HL-60/S4 treated with retinoic acid at 250 ng/mL for 4 days and 3 days (cell line): ENCODE measurements around the gene PNO1.
"Not testable (repeated sequence)": the region's sequence is repeated elsewhere in the genome, so short reads cannot be mapped to it uniquely, and the experiment has no call there.

Experiments used
- in situ Hi-C: fragments of 300-500 bp; cut with MboI; formaldehyde crosslinking; loops from 2 replicates; pipeline ENCODE4 v1.7.0; 2022; ENCODE audit warnings: low sequenced_read_pairs

Gene PNO1

DNA sequence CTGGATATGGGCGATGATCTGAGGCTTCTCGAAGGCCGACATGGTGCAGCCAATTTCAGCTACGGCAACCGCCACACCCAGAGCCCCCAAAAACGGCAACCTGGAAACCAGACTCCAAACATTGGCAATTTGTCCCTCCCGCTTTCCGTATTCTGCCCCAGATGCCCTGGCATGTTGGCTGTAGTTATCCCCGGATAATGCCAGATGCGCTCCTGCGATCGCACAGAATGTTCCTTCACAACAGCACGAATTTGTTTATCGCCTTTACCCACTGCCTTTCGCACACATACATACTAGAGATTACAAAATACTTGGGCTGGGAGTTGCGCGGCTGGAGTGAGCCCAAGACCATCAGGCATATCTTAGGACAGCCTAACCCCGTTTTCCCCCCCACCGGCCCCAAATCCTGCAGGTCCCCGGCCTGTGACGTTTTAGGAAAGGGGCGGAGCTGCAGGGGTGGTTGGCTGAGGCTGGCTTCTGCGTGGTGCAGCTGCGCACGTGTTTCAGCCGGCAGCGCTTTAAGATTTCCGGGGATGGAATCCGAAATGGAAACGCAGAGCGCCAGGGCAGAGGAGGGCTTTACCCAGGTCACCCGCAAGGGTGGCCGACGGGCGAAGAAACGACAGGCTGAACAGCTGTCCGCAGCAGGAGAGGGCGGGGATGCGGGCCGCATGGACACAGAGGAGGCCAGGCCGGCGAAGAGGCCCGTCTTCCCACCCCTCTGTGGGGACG, at the start of gene PNO1:
PNO1 (plus strand) TSS at position 487 of the 732 bp plus-strand sequence; CDS start at position 534, 47 bp downstream.
- in situ Hi-C loops = no loop called here

DNA sequence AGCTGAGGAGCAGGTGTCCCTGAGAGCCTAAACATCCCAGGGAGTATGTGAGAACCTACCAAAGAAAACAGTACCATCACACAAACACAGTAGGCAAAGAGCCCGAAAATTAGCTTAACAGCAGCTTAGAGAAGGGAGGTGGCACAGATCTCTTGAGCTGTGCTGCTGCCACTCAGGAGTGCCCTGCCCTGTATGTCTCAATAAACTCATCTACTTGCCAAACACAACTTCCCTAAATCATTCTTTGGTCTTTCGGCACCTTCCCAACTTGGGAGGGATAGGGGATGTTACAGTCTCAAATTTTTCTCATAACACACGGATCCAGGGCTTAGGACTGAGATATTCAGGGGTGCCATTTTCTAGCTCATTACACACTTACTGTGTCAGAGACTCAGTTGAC, 49.6 kb upstream of the PNO1 start:
- in situ Hi-C loops = no loop called here

GRCh38 chr2:68110102-68110501, 47.6 kb upstream of the PNO1 start:
- in situ Hi-C loops = no loop called here

DNA sequence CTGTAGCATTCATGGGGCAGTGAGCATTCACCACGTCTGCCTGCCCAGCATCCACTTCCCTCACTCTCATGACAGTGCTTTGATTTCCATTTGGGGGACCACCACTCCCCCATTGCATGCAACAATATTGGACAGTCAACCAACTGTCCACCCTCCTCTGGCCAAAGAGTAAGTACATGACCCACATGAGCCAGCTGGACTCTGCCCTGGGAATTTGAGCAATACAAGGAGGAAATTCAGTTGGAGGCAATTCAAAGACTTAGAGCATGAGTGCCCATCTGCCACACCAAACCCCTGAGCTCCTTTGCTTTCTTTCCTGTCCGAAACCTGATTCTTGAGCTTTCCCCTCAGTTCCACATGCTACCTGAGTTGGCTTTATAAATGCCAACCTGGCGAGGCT, 41.7 kb upstream of the PNO1 start:
- in situ Hi-C loops = no loop called here

- in situ Hi-C loops = not testable (repeated sequence)
These were observed 39.8 kb upstream of the PNO1 start for GRCh38 chr2:68117922-68118321.

DNA sequence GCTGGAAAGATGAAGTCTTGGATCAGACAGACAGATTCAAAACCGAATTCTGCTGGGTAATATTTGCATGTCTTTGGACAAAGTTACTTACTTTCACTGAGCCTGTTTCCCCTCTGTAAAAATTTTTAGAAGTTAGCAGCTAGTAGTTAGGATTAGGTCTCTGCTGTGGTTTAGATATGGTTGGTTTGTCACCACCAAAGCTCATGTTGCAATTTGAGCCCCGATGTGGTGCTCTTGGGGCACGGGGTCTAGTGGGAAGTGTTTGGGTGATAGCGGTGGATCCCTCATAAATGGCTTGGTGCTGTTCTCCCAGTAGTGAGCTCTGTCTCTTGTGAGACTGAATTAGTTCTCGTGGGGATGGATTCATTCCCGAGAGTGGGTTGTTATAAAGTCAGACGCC, 38.9 kb upstream of the PNO1 start:
- in situ Hi-C loops = no loop called here

DNA sequence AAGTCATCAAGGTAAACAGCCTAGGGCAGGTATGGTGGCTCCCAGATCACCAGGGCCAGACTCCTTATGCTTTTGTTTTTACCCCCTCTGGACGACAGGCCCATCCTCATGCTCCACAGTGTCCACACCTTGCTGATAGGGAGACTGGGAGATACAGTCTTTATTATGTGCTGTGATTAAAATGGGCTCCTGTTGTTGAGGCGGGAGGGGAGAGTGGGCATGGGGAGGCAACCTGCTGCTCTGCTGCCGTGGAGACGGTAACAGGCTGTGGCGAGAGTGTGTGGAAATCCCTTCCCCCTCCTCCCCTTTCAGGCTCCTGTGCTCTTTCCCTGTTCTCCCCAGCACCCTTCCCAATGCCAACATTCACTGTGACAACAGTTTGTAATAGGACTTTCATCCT, 38.2 kb upstream of the PNO1 start:
- in situ Hi-C loops = no loop called here

GRCh38 chr2:68121873-68122679, 35.6 kb upstream of the PNO1 start:
- in situ Hi-C loops = no loop called here

GRCh38 chr2:68122680-68122964, 35.1 kb upstream of the PNO1 start:
- in situ Hi-C loops = no loop called here

- in situ Hi-C loops = no loop called here
These were observed 33.4 kb upstream of the PNO1 start for GRCh38 chr2:68124321-68124720.

DNA sequence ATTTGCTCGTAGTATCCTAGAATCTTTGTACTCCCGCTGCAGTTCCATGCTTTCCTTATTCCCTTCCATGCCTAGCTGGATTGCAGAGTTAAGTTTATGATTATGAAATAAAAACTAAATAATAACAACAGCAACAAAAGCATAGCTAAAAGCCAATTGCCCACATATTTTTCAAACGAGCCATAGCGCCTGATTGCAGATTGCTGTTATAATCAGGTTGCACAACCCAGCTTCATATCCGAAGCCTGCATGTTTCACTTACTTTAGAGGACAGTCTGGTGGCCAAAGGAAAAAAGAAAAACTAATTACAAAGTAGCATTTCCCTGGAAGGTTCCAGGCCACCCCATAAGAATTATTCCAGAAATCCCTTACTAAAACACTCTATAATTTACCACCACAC, 31.9 kb upstream of the PNO1 start:
- in situ Hi-C loops = no loop called here

DNA sequence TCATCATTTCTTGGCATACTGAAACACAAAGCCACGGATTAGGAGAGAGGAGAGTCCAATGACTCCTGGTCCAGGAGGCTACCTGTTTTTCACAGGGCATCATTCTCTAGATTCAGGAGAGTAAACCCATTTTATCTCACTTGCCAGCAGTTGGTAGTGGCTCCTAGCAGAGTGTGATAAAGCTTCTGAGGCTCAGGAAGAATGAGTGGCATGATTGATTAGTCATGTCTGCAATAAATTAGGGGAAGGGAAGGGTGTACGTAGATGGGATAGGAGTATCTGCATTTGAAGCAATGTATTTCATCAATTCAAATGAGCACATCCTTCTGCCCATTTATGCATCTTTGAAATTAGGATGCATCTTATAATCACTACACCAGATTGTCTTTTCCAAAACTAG, 31.1 kb upstream of the PNO1 start:
- in situ Hi-C loops = no loop called here

DNA sequence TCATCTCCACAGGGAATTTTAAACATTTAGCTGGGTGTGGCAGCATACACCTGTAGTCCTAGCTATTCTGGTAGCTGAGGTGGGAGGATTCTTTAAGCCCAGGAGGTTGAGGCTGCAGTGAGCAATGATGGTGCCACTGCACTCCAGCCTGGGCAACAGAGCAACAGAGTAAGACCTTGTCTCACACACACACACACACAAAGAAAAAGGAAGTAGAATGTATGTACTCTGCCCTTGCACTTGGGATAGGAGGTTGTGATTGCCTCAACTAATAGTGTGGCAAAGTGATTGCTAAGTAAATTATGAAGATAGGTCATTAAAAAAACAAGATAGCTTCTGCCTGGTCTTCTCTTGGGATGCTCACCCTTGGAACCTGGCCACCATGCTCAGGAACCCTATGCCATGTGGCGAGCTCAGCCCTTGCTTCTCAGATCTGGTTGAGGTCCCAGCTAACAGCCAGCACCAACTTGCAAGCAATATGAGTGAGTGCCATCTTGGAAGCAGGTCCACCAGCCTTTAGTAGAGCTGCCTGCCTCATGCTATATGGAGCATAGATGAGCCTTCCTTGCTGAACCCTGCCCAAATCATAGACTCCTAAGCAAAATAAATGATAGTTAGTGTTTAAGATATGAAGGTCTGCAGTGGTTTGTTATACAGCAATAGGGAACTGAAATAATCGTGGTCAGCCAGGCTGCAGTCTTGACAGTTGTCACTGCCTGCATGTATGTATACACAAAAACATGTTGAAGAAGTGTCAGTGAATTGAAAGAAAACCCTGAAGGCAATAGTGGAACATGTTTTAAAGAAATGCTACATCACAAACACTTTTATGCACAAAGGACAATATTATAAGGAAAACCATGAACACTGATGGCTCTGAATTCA, 30.1 kb upstream of the PNO1 start:
- in situ Hi-C loops = no loop called here

- in situ Hi-C loops = no loop called here
These were observed 23.6 kb upstream of the PNO1 start for GRCh38 chr2:68134120-68134519.

DNA sequence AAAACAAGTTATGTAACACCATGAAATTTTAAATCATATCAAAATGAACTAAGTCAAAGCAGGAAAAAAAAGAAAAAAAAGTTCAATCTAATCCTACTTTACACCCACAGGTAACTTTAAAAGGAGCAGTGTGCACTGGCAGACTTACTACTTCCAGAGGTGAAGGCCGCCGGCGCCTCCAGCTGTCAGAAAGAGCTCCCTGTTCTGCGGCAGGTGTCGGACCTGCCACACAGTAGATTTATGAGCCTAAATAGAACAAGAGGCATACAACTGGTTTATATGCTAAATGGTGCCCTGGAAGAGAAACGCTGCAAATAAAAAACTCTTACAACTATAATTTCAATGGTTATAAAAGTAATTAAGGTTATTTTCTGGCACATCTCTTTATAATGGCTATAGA, 23.1 kb upstream of the PNO1 start:
- in situ Hi-C loops = no loop called here

DNA sequence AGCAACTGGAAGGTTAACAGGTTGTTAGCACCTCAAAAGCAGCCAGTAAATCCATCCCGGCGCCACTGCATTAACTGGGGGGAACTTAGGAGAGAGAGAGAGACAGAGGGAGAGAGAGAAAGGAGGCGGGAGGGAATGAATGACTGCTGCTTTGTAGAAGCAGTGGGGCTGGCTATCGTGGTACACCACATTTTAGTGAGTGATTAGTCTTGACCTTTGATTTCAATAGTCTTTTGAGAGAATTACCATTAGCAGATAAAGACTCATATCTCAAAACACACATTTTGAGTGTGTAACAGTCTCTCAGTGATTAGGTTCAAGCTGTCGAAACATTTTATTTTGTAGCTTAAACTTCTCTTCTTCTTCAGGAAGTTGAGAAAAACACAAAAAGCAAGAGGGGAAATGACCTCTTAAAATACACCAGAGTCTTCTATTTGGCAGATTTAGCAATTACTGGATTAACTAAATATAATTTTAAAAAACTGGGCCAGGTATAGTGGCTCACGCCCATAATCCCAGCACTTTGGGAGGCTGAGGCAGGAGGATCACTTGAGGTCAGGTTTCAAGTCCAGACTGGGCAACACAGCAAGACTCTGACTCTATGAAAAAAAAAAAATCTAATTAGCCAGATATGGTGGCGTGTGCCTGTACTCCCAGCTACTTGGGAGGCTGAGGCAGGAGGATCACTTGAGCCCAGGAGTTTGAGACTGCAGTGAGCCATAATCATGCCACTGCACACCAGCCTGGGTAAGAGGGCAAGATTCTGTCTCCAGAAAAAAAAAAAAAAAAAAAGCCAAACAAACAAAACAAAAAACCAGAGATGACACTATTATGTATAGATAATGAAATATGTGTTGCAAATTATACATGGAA, 22.0 kb upstream of the PNO1 start:
- in situ Hi-C loops = no loop called here

GRCh38 chr2:68141875-68142274, 15.8 kb upstream of the PNO1 start:
- in situ Hi-C loops = no loop called here

DNA sequence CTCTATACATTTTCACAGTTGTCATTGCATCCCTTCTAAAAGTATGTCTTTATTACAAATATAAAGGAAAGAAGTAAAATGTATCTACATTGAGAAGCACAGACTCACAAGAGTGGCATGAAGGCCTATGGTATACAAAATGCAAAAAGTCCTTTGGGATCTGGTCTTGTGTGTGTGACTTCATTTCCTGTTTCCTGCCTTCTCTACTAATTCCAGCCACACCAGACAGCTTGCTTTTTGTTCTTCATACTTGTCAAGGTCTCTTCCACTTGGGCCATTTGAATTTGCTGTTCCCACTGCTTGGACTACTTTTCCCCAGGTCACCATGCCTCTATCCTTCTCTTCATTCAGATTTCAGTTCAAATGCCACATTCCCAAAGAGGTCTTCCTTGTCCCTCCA, 6.7 kb upstream of the PNO1 start:
- in situ Hi-C loops = no loop called here

DNA sequence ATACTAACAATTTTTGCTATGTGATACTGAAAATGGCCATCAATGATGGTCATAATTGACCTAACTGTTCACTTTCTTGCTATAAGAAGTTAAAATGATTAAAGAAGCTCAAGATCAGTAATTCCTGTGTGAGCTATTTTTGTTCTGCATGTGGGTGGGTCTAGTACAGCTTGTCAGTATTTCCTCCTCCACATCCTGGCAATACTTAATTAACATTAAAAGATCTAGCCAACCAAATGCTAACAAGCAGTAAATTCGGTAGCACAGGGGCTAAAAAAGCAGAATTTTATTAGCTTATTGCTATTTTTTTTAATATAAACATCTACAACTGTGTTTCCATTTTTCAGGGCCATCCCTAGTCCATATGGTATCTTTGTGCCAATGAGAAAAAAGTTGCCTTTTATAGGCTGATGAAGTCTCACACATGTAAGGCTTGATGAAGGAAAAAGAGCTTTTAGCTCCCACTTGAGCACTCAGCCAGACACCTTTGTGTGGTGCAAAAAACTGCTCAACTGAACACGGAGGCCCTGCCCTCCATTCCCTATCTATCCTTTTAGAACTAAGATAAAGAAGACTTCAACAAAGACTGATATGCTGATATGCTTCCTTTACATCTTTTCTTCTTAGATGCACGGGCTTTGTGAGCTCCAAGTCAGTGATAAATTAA, 4.9 kb upstream of the PNO1 start:
- in situ Hi-C loops = no loop called here

DNA sequence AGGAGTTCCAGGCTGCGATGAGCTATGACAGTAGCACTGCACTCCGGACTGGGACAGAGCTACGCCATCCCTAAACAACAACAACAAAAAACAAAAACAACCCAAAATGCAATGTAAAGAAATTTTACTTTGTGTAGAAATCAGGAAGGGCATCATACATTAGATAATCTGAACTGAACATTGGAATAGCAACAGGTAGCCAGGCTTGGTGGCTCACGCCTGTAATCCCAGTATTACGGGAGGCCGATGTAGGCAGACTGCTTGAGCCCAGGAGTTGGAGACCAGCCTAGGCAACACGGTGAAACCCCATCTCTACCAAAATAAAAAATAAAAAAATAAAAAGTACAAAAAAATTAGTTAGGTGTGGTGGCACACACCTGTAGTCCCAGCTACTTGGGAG, 2.1 kb upstream of the PNO1 start:
- in situ Hi-C loops = no loop called here
